Ureter (tissue), 1 donor: Measurements from ENCODE around the gene MARVELD2. TPM values are rescaled to one million over a fixed set of nuclear protein-coding genes. Genes with fewer than 3 reads are reported as not detected.
A peak's percentile ranks its signal among the peaks of the same experiment; 100 is the strongest.
"Not testable (repeated sequence)": the region's sequence is repeated elsewhere in the genome, so short reads cannot be mapped to it uniquely, and the experiment has no call there.

Experiments
- DNase-seq: peaks from one replicate; pipeline ENCODE4 v3.0.0-alpha.2; 2020; ENCODE audit warnings: low spot score
- total RNA-seq: library from RNA; stranded (reverse); gene quantifications from one replicate; pipeline ENCODE4 v1.2.4, GENCODE V29; 2023
- donor health status: DM: yes; HTN: yes; CAD: no.

MARVELD2 gene, protein sequence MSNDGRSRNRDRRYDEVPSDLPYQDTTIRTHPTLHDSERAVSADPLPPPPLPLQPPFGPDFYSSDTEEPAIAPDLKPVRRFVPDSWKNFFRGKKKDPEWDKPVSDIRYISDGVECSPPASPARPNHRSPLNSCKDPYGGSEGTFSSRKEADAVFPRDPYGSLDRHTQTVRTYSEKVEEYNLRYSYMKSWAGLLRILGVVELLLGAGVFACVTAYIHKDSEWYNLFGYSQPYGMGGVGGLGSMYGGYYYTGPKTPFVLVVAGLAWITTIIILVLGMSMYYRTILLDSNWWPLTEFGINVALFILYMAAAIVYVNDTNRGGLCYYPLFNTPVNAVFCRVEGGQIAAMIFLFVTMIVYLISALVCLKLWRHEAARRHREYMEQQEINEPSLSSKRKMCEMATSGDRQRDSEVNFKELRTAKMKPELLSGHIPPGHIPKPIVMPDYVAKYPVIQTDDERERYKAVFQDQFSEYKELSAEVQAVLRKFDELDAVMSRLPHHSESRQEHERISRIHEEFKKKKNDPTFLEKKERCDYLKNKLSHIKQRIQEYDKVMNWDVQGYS
- total RNA-seq: 32.4 TPM

DNA sequence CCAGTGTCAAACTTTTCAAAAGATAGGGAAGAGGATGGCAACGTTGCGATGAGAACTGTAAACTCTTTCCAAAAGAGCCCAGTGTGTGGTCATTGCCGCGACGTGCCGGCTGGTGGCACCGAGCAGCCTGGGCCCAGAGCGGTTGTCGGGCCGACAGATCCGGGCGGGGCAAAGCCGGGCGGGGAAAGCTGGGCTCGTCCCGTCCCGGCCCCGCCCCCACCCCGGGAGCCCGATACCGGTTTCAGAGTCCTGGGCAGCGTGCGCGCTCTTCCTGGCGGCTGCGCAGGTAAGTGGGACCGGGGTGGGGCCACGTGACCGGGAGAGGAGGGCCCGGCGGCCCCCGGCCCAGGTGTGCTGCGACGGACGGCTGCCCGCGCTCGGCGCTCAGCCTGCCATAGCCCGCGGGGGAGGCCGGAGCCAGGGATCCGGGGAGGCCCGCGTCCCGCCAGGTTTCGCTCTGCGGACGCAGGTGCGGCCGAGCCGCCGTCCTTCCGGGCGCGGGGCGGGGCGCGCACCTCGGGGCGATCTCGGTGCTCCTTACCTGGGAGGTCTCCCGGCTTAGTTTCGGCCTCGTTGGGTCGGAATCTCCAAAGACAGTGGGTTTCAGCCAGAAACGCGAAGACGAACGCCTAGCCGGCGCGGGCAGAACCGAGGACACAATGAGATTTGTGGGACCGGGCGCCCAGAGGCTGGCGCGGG lies at the start of gene MARVELD2:
TSS of gene MARVELD2 (plus strand) at position 232 of the 699 bp plus-strand sequence. CDS start 4,270 bp downstream, outside the sequence.
- peak; percentile 88 for DNase-seq

GRCh38 chr5:69367697-69368279 lies 47.1 kb upstream of the MARVELD2 start:
- no peak for DNase-seq

GRCh38 chr5:69368458-69369339 lies 46.2 kb upstream of the MARVELD2 start:
- no peak for DNase-seq

GRCh38 chr5:69369340-69370121 lies 45.4 kb upstream of the MARVELD2 start, which contains the start of the genes AK6, RAD17 and TAF9:
Gene AK6, minus strand, starts transcription at chr5:69369520. Its CDS starts 30 bp downstream, at chr5:69369490.
Gene RAD17, plus strand, starts transcription at chr5:69369818. Its CDS starts 2,391 bp downstream, at chr5:69372209.
Gene TAF9, minus strand, starts transcription at chr5:69369520. Its CDS starts 3,783 bp downstream, at chr5:69365737.
- DNase-seq: peak; percentile 91

DNA sequence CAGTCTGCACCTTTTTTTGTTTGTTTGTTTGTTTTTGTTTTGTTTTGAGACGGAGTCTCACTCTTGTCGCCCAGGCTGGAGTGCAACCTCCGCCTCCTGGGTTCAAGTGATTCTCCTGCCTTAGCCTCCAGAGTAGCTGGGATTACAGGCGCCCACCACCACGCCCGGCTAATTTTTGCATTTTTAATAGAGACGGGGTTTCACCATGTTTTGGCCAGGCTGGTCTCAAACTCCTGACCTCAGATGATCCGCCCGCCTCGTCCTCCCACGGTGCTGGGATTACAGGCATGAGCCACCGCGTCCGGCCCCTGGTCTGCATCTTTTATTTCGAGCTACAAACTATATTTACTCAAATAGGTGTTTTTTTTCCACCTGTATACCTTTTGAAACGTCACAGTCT lies 44.6 kb upstream of the MARVELD2 start:
- not testable (repeated sequence) for DNase-seq

GRCh38 chr5:69372394-69372793 lies 42.5 kb upstream of the MARVELD2 start:
- DNase-seq: no peak

GRCh38 chr5:69374911-69375446 lies 39.9 kb upstream of the MARVELD2 start:
- DNase-seq: no peak

- DNase-seq: no peak
Measured at GRCh38 chr5:69378376-69378775, 36.5 kb upstream of the MARVELD2 start.

DNA sequence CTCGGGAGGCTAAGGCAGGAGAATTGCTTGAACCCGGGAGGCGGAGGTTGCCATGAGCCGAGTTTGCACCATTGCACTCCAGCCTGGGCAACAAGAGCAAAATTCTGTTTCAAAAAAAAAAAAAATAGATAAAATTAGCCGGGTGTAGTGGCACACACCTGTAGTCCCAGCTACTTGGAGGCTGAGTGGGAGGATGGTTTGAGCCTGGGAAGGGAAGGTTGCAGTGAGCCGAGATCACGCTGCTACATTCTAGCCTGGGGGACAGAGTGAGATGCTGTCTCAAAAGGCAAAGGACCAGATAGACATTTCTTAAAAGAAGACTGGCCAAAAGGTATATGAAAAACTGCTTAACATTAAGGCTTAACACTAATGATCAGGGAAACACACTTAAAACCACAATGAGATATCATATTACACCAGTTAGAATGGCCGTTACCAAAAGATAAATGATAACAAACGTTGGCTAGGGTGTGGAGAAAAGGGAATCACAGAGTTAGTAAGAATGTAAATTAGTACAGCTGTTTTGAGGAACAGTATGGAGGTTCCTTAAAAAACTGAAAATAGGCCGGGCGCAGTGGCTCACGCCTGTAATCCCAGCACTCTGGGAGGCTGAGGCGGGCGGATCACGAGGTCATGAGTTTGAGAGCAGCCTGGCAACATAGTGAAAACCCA lies 10.1 kb upstream of the MARVELD2 start:
- no peak for DNase-seq

GRCh38 chr5:69415584-69415958 lies 655 bp downstream of the MARVELD2 start:
- DNase-seq: no peak

DNA sequence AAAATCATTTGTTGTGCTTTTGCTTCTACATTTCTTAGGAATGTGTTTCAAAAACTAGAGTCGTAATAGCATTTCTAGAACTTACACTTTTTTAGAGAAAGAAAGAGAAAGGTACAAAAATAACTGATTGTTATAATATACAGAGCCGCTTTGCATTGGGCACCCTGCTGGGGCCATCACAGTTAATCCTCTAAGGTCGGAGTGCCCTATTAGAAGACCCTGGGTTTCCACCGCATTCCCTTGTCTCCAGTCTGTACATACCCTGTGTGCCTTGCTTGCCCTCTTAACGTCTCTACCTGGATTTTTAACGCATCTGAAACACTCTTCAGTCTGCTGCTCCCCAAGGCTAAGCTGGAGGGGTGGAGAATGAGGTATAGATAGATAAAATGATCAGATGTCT lies 1.3 kb downstream of the MARVELD2 start:
- no peak for DNase-seq

DNA sequence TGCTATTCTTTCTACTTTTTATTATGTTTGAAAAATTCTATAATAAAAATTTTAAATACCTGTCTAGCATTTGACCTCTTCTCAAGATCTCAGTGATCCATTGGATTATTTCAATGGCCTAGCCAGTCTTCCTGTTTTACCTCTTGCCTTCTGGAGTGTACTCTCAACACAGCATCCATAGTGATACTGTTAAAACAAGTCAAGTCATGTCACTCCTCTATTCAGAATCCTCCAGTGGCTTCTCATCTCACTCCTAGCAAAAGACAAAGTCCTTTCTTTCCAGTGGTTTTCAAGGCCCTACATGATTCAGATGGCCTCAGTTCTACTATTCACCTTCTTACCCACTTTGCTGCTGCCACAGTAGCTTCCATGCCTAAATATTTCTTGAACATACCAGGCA lies 1.8 kb downstream of the MARVELD2 start:
- DNase-seq: no peak

GRCh38 chr5:69418554-69418953 lies 3.6 kb downstream of the MARVELD2 start:
- DNase-seq: no peak

GRCh38 chr5:69431424-69432303 lies 16.7 kb downstream of the MARVELD2 start:
- no peak for DNase-seq

- no peak for DNase-seq
Measured at GRCh38 chr5:69432412-69433206, 17.7 kb downstream of the MARVELD2 start.

GRCh38 chr5:69435276-69435884 lies 20.5 kb downstream of the MARVELD2 start:
- DNase-seq: not testable (repeated sequence)

GRCh38 chr5:69444127-69444754 lies 29.3 kb downstream of the MARVELD2 start:
- no peak for DNase-seq
